MCF 10A (cell line): ENCODE data around the gene SNAI1. TPM values are rescaled to one million over a fixed set of nuclear protein-coding genes. Genes with fewer than 3 reads are reported as not detected.

Experiments used
- BruUV-seq: library from RNA; stranded (reverse); fragments of 400-500 nt; replicated peaks from 2 replicates; lab custom pipeline; 2021; lab: Mats Ljungman, UMichigan
- CTCF ChIA-PET: fragments of 300-600 bp; sonication (Branson Sonifier 250); formaldehyde crosslinking; extraction: SDS; loops from one replicate; lab custom pipeline; 2021; ENCODE audit warnings: antibody characterized with exemption, inconsistent platforms; lab: Yijun Ruan, JAX
- POLR2A ChIA-PET: fragments of 300-600, 350-650 bp; sonication (Branson Sonifier 250); formaldehyde crosslinking; extraction: SDS; loops from one replicate; lab custom pipeline; 2020; ENCODE audit warnings: antibody characterized with exemption, inconsistent platforms; lab: Yijun Ruan, JAX
- DNase-seq: peaks from one replicate; pipeline ENCODE4 v3.0.0-alpha.2; 2018; ENCODE audit not compliant: unreplicated experiment
- H3K27ac Mint-ChIP-seq: one replicate; pipeline ENCODE4 v1.8.0; 2022; ENCODE audit warnings: mild to moderate bottlenecking, low read depth, mixed read lengths; ENCODE audit not compliant: unreplicated experiment
- H3K27me3 Mint-ChIP-seq: one replicate; pipeline ENCODE4 v1.8.0; 2022; ENCODE audit warnings: mixed read lengths; ENCODE audit not compliant: insufficient read depth, unreplicated experiment
- H3K36me3 Mint-ChIP-seq: one replicate; pipeline ENCODE4 v1.8.0; 2022; ENCODE audit warnings: mild to moderate bottlenecking, moderate library complexity, mixed read lengths; ENCODE audit not compliant: insufficient read depth, unreplicated experiment
- H3K4me1 Mint-ChIP-seq: one replicate; pipeline ENCODE4 v1.8.0; 2022; ENCODE audit warnings: mixed read lengths; ENCODE audit not compliant: insufficient read depth, unreplicated experiment
- H3K4me3 Mint-ChIP-seq: one replicate; pipeline ENCODE4 v1.8.0; 2022; ENCODE audit warnings: mild to moderate bottlenecking, moderate library complexity, mixed read lengths; ENCODE audit not compliant: unreplicated experiment
- H3K9me3 Mint-ChIP-seq: one replicate; pipeline ENCODE4 v1.8.0; 2022; ENCODE audit warnings: mixed read lengths; ENCODE audit not compliant: unreplicated experiment
- CTCF ChIP-seq: fragments of 200-600 bp; IDR thresholded peaks from one replicate; pipeline ENCODE4 v1.8.0; 2022; ENCODE audit warnings: antibody characterized with exemption, mild to moderate bottlenecking; ENCODE audit not compliant: unreplicated experiment
- intact Hi-C: fragments of 100-400 bp; cut with micrococcal nuclease; formaldehyde crosslinking; loops from 2 replicates; pipeline ENCODE4 v1.14.1; 2022
- total RNA-seq: library from RNA; stranded (reverse); gene quantifications from 2 replicates; pipeline ENCODE4 v1.2.3, GENCODE V29; 2022

SNAI1 gene
- total RNA-seq, 1 experiment from 2014 or later, result 0.23 TPM

GRCh38 chr20:50023116-50023805, 40.5 kb downstream of the SNAI1 start:
- H3K36me3 Mint-ChIP-seq, result peaks cover 6% of the 10 kb centered on the region
- BruUV-seq, result no TSS peak
- H3K4me1 Mint-ChIP-seq, result peaks cover 29% of the 10 kb centered on the region
- CTCF ChIA-PET, result interaction anchor here (0.6 kb wide), 1 partner anchor 483 kb away, joined by 3 read pairs; no protein-coding TSS in a partner anchor
- H3K4me3 Mint-ChIP-seq, result no peak overlapping the region
- peak; percentile 30 for DNase-seq
- no peaks in the 10 kb centered on the region for H3K9me3 Mint-ChIP-seq
- peak overlapping the region; percentile 13 for H3K27ac Mint-ChIP-seq
- intact Hi-C loops, result no loop called here
- POLR2A ChIA-PET, result no interaction called here
- no peak for TF ChIP-seq CTCF
- no peaks in the 10 kb centered on the region for H3K27me3 Mint-ChIP-seq

- no peak overlapping the region for H3K27ac Mint-ChIP-seq
- ChIA-PET CTCF (interaction anchor here (1.5 to 1.9 kb wide), 2 partner anchors 45 to 48 kb away, joined by 3 to 12 read pairs; no protein-coding TSS in a partner anchor), POLR2A (interaction anchor here (1.4 kb wide), 1 partner anchor 10 kb away, joined by 3 read pairs; no protein-coding TSS in a partner anchor)
- intact Hi-C loops, result no loop called here
- peaks cover 6% of the 10 kb centered on the region for H3K36me3 Mint-ChIP-seq
- no peaks in the 10 kb centered on the region for H3K27me3 Mint-ChIP-seq
- no peak for TF ChIP-seq CTCF
- H3K9me3 Mint-ChIP-seq, result no peaks in the 10 kb centered on the region
- H3K4me1 Mint-ChIP-seq, result peaks cover 48% of the 10 kb centered on the region
- DNase-seq, result no peak
- H3K4me3 Mint-ChIP-seq, result no peak overlapping the region
- no TSS peak for BruUV-seq
Measured at GRCh38 chr20:50026746-50027575, 44.2 kb downstream of the SNAI1 start.

- no peak overlapping the region for H3K4me3 Mint-ChIP-seq
- peak overlapping the region; percentile 54 for H3K27ac Mint-ChIP-seq
- DNase-seq, result peak; percentile 97
- H3K9me3 Mint-ChIP-seq, result no peaks in the 10 kb centered on the region
- ChIA-PET POLR2A (interaction anchor here (0.5 kb wide), 1 partner anchor 51 kb away, joined by 3 read pairs; no protein-coding TSS in a partner anchor), CTCF (interaction anchor here (1.5 to 1.9 kb wide), 2 partner anchors 44 to 49 kb away, joined by 3 to 12 read pairs; no protein-coding TSS in a partner anchor)
- peaks cover 6% of the 10 kb centered on the region for H3K36me3 Mint-ChIP-seq
- intact Hi-C loops, result no loop called here
- no peaks in the 10 kb centered on the region for H3K27me3 Mint-ChIP-seq
- H3K4me1 Mint-ChIP-seq, result peaks cover 48% of the 10 kb centered on the region
- BruUV-seq, result no TSS peak
- TF ChIP-seq CTCF, result no peak
Measured at GRCh38 chr20:50027611-50028105, 44.9 kb downstream of the SNAI1 start.
